HEK293 (cell line): ENCODE data around the gene MARK4.
"Not testable (repeated sequence)": the region's sequence is repeated elsewhere in the genome, so short reads cannot be mapped to it uniquely, and the experiment has no call there.

Experiments
- CTCF ChIA-PET: fragments of 350-600 bp; formaldehyde crosslinking; extraction: SDS; loops from one replicate; lab custom pipeline; 2021; ENCODE audit warnings: antibody characterized with exemption; lab: Yijun Ruan, JAX
- POLR2A ChIA-PET: fragments of 300-600 bp; formaldehyde crosslinking; extraction: SDS; loops from one replicate; lab custom pipeline; 2020; ENCODE audit warnings: antibody characterized with exemption, inconsistent platforms; lab: Yijun Ruan, JAX
- H3K27ac ChIP-seq: fragments of 200-500 bp; sonication (Bioruptor generic); 2 replicates; pipeline ENCODE4 v1.5.1; 2014; ENCODE audit warnings: low read depth, low read length, control low read depth, inconsistent platforms; ENCODE audit errors: extremely low read depth
- H3K36me3 ChIP-seq, 2 experiments: fragments of 200-500 bp in 1 of 2; sonication (Bioruptor generic) in 1 of 2; 1 replicate in 1 of 2; 2 replicates in 1 of 2; pipeline ENCODE4 v1.5.1; 2014 to 2017; ENCODE audit warnings: inconsistent platforms in 2 of 2, low read length in 2 of 2; ENCODE audit not compliant: control insufficient read depth in 2 of 2, insufficient read depth in 1 of 2
- H3K4me1 ChIP-seq: fragments of 200-500 bp; sonication (Bioruptor generic); 2 replicates; pipeline ENCODE4 v1.5.1; 2014; ENCODE audit warnings: mild to moderate bottlenecking, low read length, inconsistent platforms; ENCODE audit not compliant: control insufficient read depth, insufficient read depth
- H3K4me3 ChIP-seq: 2 replicates; pipeline ENCODE4 v1.5.1; 2011; ENCODE audit warnings: low read depth, mild to moderate bottlenecking, control low read depth, low read length, moderate library complexity
- H3K9me3 ChIP-seq: fragments of 200-500 bp; sonication (Bioruptor generic); 2 replicates; pipeline ENCODE4 v1.5.1; 2014; ENCODE audit warnings: low read depth, low read length, inconsistent platforms; ENCODE audit not compliant: control insufficient read depth, insufficient read depth
- KLF17 ChIP-seq: fragments of 450-650 bp; formaldehyde crosslinking; IDR thresholded peaks from 2 replicates; pipeline ENCODE4 v1.5.1; 2016; ENCODE audit warnings: missing biosample characterization, missing genetic modification characterization
- PATZ1 ChIP-seq: fragments of 450-650 bp; formaldehyde crosslinking; IDR thresholded peaks from 2 replicates; pipeline ENCODE4 v1.5.1; 2016; ENCODE audit warnings: missing biosample characterization, missing genetic modification characterization
- REST ChIP-seq: fragments of 450-650 bp; formaldehyde crosslinking; IDR thresholded peaks from 2 replicates; pipeline ENCODE4 v1.5.1; 2016; ENCODE audit warnings: missing biosample characterization, missing genetic modification characterization
- SCRT1 ChIP-seq: fragments of 450-650 bp; formaldehyde crosslinking; IDR thresholded peaks from 2 replicates; pipeline ENCODE4 v1.5.1; 2016; ENCODE audit warnings: missing biosample characterization, missing genetic modification characterization, borderline replicate concordance
- ZBTB17 ChIP-seq: fragments of 450-650 bp; formaldehyde crosslinking; IDR thresholded peaks from 2 replicates; pipeline ENCODE4 v1.5.1; 2016; ENCODE audit warnings: missing biosample characterization, missing genetic modification characterization
- ZBTB49 ChIP-seq: fragments of 450-650 bp; formaldehyde crosslinking; IDR thresholded peaks from 2 replicates; pipeline ENCODE4 v1.5.1; 2016; ENCODE audit warnings: missing biosample characterization, missing genetic modification characterization, low read depth
- ZBTB6 ChIP-seq: fragments of 450-650 bp; formaldehyde crosslinking; IDR thresholded peaks from 2 replicates; pipeline ENCODE4 v1.5.1; 2017; ENCODE audit warnings: missing biosample characterization, missing genetic modification characterization
- ZFHX2 ChIP-seq: fragments of 450-650 bp; formaldehyde crosslinking; conservative IDR thresholded peaks from 2 replicates; pipeline ENCODE4 v1.5.1; 2016; ENCODE audit warnings: missing biosample characterization, missing genetic modification characterization
- ZNF121 ChIP-seq: fragments of 450-650 bp; formaldehyde crosslinking; IDR thresholded peaks from 2 replicates; pipeline ENCODE4 v1.5.1; 2016; ENCODE audit warnings: missing biosample characterization, missing genetic modification characterization
- ZNF157 ChIP-seq: fragments of 450-650 bp; formaldehyde crosslinking; IDR thresholded peaks from 2 replicates; pipeline ENCODE4 v1.5.1; 2016; ENCODE audit warnings: missing biosample characterization, missing genetic modification characterization
- ZNF19 ChIP-seq: fragments of 450-650 bp; formaldehyde crosslinking; IDR thresholded peaks from 2 replicates; pipeline ENCODE4; 2016; ENCODE audit warnings: missing biosample characterization, missing genetic modification characterization, low read depth
- ZNF221 ChIP-seq: fragments of 450-650 bp; formaldehyde crosslinking; IDR thresholded peaks from 2 replicates; pipeline ENCODE4 v1.5.1; 2017; ENCODE audit warnings: missing biosample characterization, missing genetic modification characterization, borderline replicate concordance
- ZNF555 ChIP-seq: fragments of 450-650 bp; formaldehyde crosslinking; conservative IDR thresholded peaks from 2 replicates; pipeline ENCODE4 v1.5.1; 2017; ENCODE audit warnings: missing biosample characterization, mild to moderate bottlenecking, missing genetic modification characterization, inconsistent platforms
- ZNF558 ChIP-seq: fragments of 450-650 bp; formaldehyde crosslinking; IDR thresholded peaks from 2 replicates; pipeline ENCODE4 v1.5.1; 2016; ENCODE audit warnings: missing biosample characterization, missing genetic modification characterization
- ZNF645 ChIP-seq: fragments of 450-650 bp; formaldehyde crosslinking; IDR thresholded peaks from 2 replicates; pipeline ENCODE4; 2016; ENCODE audit warnings: missing biosample characterization, missing genetic modification characterization
- ZNF660 ChIP-seq: fragments of 450-650 bp; IDR thresholded peaks from 2 replicates; pipeline ENCODE4 v1.5.1; 2018; ENCODE audit warnings: missing biosample characterization, mild to moderate bottlenecking, missing genetic modification characterization
- ZNF664 ChIP-seq: fragments of 450-650 bp; formaldehyde crosslinking; IDR thresholded peaks from 2 replicates; pipeline ENCODE4 v1.5.1; 2016; ENCODE audit warnings: missing biosample characterization, missing genetic modification characterization

Gene MARK4

GRCh38 chr19:45333609-45334303 lies 82.7 kb downstream of the MARK4 start:
- Histone ChIP-seq H3K4me1 (no peaks in the 10 kb centered on the region), H3K27ac (no peak overlapping the region), H3K36me3 (no peaks in the 10 kb centered on the region), H3K4me3 (no peak overlapping the region), H3K9me3 (no peaks in the 10 kb centered on the region)
- POLR2A ChIA-PET: interaction anchor here (0.7 kb wide), 1 partner anchor 265 kb away, joined by 4 read pairs; no protein-coding TSS in a partner anchor
- CTCF ChIA-PET: interaction anchor here (0.6 to 1.3 kb wide), 5 partner anchors 33 to 385 kb away, joined by 3 to 7 read pairs (median 3); no protein-coding TSS in a partner anchor
- TF ChIP-seq ZNF664 (tag by site-specific recombination) (no peak), ZBTB6 (tag by site-specific recombination) (no peak), ZNF121 (tag by site-specific recombination) (peak; percentile 87), ZNF221 (tag by site-specific recombination) (no peak), ZNF660 (tag by site-specific recombination) (no peak), KLF17 (tag by site-specific recombination) (no peak), PATZ1 (tag by site-specific recombination) (no peak)
- TF ChIP-seq, all 188 proteins: peak for 1

GRCh38 chr19:45334881-45335280 lies 83.8 kb downstream of the MARK4 start:
- H3K36me3 ChIP-seq, H3K4me3 ChIP-seq, H3K4me1 ChIP-seq, H3K9me3 ChIP-seq, H3K27ac ChIP-seq: not testable (repeated sequence)
- CTCF ChIA-PET: interaction anchor here (0.7 kb wide), 1 partner anchor 134 kb away, joined by 3 read pairs; no protein-coding TSS in a partner anchor
- POLR2A ChIA-PET: interaction anchor here (0.6 kb wide), 1 partner anchor 267 kb away, joined by 4 read pairs; no protein-coding TSS in a partner anchor

- Histone ChIP-seq H3K36me3 (no peaks in the 10 kb centered on the region), H3K27ac (no peak overlapping the region), H3K4me1 (no peaks in the 10 kb centered on the region), H3K9me3 (no peaks in the 10 kb centered on the region), H3K4me3 (no peak overlapping the region)
- ChIA-PET POLR2A (interaction anchor here (0.5 to 1.3 kb wide), 2 partner anchors 158 to 297 kb away, joined by 3 to 4 read pairs; partner anchors contain the start of gene BLOC1S3), CTCF (interaction anchor here (0.6 to 2.8 kb wide), 3 partner anchors 17 to 433 kb away, joined by 3 to 15 read pairs (median 9); no protein-coding TSS in a partner anchor)
- TF ChIP-seq SCRT1 (tag by site-specific recombination) (no peak), ZBTB49 (tag by site-specific recombination) (no peak), ZBTB17 (tag by site-specific recombination) (no peak), ZNF645 (tag by site-specific recombination) (no peak), REST (tag by site-specific recombination) (no peak), ZNF558 (tag by site-specific recombination) (no peak), ZNF157 (tag by site-specific recombination) (no peak), ZNF555 (tag by site-specific recombination) (no peak), ZNF19 (tag by site-specific recombination) (no peak), ZFHX2 (tag by site-specific recombination) (no peak)
Measured at GRCh38 chr19:45336696-45337251, 85.7 kb downstream of the MARK4 start.
